Stomach (tissue), 9 donors: ENCODE results near the gene NIM1K. TPM values are rescaled to one million over a fixed set of nuclear protein-coding genes. Genes with fewer than 3 reads are reported as not detected.
"Not testable (repeated sequence)": the region's sequence is repeated elsewhere in the genome, so short reads cannot be mapped to it uniquely, and the experiment has no call there.

Experiments
- DNase-seq, 2 donors: peaks; one replicate each; pipeline versions ENCODE4 v3.0.0 to v3.0.0-alpha.2; 2013 to 2019
- H3K27ac ChIP-seq, 5 donors: fragments of 200-600 bp in 4 of 5; sonication (generic) in 4 of 5; one replicate each; pipeline ENCODE4 v1.5.1; 2013 to 2019; ENCODE audit warnings: mild to moderate bottlenecking in 1 of 5, moderate library complexity in 1 of 5
- H3K27me3 ChIP-seq, 3 donors: fragments of 200-600 bp; sonication (generic); one replicate each; pipeline ENCODE4 v1.5.1; 2017 to 2019; ENCODE audit warnings: mixed run types in 1 of 3
- H3K36me3 ChIP-seq, 4 donors: fragments of 200-600 bp; sonication (generic); 1 replicate in 3 of 4; 2 replicates in 1 of 4; pipeline ENCODE4 v1.5.1; 2016 to 2019
- H3K4me1 ChIP-seq, 4 donors: fragments of 200-600 bp; sonication (generic); one replicate each; pipeline ENCODE4 v1.5.1; 2016 to 2019
- H3K4me3 ChIP-seq, 4 donors: fragments of 200-600 bp; sonication (generic) in 3 of 4; one replicate each; pipeline ENCODE4 v1.5.1; 2016 to 2019; ENCODE audit warnings: mild to moderate bottlenecking in 1 of 4
- H3K9me3 ChIP-seq, 4 donors: fragments of 200-600 bp; sonication (generic); one replicate each; pipeline ENCODE4 v1.5.1; 2016 to 2019
- EP300 ChIP-seq: sonication (generic); formaldehyde crosslinking; IDR thresholded peaks from one replicate; pipeline ENCODE4 v1.6.1; 2017; ENCODE audit warnings: antibody characterized with exemption
- POLR2A ChIP-seq, 4 donors: fragments of 450-650 bp; IDR thresholded peaks; one replicate each; pipeline ENCODE4 v1.6.1; 2016; ENCODE audit warnings: antibody characterized with exemption in 4 of 4, control low read depth in 2 of 4, mild to moderate bottlenecking in 1 of 4, moderate library complexity in 1 of 4
- POLR2AphosphoS5 ChIP-seq, 3 donors: sonication (generic); formaldehyde crosslinking; IDR thresholded peaks; one replicate each; pipeline ENCODE4 v1.6.1; 2016; ENCODE audit warnings: antibody characterized with exemption in 3 of 3
- WGBS, 5 donors: extraction: QIAGEN DNeasy Blood & Tissue Kit in 3 of 5; methylation state at CpG; one replicate each; pipeline versions ENCODE4 v1.1.5 to v1.1.7; 2013 to 2018; 5-methylcytosine and 5-hydroxymethylcytosine counted together
- intact Hi-C: fragments of 100-400 bp; cut with DNase I; formaldehyde crosslinking; loops from one replicate; pipeline ENCODE4 v1.15.1; 2023; ENCODE audit warnings: low total_unique reads
- polyA plus RNA-seq, 3 donors: library from polyadenylated mRNA; stranded (reverse); fragments of 200-250 nt; gene quantifications; one replicate each; pipeline ENCODE4 v1.2.3, GENCODE V29; 2013
- total RNA-seq, 5 donors: library from RNA; depleted of rRNA; stranded (reverse); fragments of >200 nt; gene quantifications; one replicate each; pipeline versions ENCODE4 v1.1.0 to v1.2.3, GENCODE V29; 2014 to 2016
- TF ChIP-seq, protein P1 (sequence below), 7 experiments: fragments of 450-650 bp in 4 of 7; fragments of 200-600 bp in 3 of 7; sonication (generic) in 3 of 7; IDR thresholded peaks; one replicate each; pipeline ENCODE4 v1.5.1; 2016 to 2019; ENCODE audit warnings: antibody characterized with exemption in 7 of 7, control low read depth in 2 of 7, mild to moderate bottlenecking in 1 of 7
- donor health status: healthy with polysubstance abuse.
- donor health status: Bipolar disorder and iron deficiency.
- donor health status: healthy.

The NIM1K gene
- total and polyA plus RNA-seq, 8 donors, result 0.43 to 3.5 (median 0.74) TPM; not detected in 2

DNA sequence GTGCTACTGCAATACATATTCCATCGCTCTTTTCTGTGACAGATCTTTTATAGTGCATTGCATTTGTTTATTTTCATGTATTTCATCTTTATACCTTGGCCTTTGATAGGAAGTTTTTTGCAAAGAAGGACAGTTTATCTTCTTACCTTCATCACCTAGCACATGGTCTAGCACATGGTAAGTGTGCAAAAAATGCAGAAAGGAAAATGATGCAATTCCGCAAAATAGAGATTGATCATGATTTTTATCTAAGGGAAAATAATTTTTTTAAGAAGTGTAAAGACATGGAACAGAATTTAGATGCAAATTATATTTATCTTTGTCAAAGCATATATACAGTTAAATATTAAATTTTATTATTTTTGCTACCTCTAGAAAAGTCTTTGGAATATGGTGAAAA is 19.2 kb upstream of the NIM1K start:
- no peak overlapping the region for H3K27ac ChIP-seq
- 91 to 99% (median 98%) methylated on average over 2 of the region's 2 CpGs for WGBS, 5 donors
- no peak for DNase-seq
- intact Hi-C loops, result no loop called here
- H3K9me3 ChIP-seq, result no peaks in the 10 kb centered on the region
- H3K4me1 ChIP-seq, result no peaks in the 10 kb centered on the region
- no peak overlapping the region for H3K4me3 ChIP-seq
- H3K27me3 ChIP-seq, result no peaks in the 10 kb centered on the region
- TF ChIP-seq, protein P1, sequence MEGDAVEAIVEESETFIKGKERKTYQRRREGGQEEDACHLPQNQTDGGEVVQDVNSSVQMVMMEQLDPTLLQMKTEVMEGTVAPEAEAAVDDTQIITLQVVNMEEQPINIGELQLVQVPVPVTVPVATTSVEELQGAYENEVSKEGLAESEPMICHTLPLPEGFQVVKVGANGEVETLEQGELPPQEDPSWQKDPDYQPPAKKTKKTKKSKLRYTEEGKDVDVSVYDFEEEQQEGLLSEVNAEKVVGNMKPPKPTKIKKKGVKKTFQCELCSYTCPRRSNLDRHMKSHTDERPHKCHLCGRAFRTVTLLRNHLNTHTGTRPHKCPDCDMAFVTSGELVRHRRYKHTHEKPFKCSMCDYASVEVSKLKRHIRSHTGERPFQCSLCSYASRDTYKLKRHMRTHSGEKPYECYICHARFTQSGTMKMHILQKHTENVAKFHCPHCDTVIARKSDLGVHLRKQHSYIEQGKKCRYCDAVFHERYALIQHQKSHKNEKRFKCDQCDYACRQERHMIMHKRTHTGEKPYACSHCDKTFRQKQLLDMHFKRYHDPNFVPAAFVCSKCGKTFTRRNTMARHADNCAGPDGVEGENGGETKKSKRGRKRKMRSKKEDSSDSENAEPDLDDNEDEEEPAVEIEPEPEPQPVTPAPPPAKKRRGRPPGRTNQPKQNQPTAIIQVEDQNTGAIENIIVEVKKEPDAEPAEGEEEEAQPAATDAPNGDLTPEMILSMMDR (IDR thresholded peaks at IDR 0.05), result no peak
- TF ChIP-seq EP300 (no peak), POLR2A (IDR thresholded peaks at IDR 0.05) (no peak), POLR2AphosphoS5 (IDR thresholded peaks at IDR 0.05) (no peak)
- peaks cover 17 to 51% (median 44%) of the 10 kb centered on the region in 4 donors for H3K36me3 ChIP-seq

DNA sequence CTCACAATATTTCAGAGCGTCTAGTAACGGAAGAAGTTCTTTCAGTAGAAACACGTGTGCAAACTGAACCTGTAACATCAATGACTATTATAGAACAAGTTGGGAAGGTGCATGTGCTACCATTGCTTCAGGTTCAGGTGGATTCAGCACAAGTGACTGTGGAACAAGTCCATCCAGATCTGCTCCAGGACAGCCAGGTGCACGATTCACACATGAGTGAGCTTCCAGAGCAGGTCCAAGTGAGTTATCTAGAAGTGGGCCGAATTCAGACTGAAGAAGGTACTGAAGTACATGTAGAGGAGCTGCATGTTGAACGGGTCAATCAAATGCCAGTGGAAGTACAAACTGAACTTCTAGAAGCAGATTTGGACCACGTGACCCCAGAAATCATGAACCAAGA is 17.4 kb upstream of the NIM1K start:
- intact Hi-C loops, result no loop called here
- H3K4me1 ChIP-seq, result no peaks in the 10 kb centered on the region
- TF ChIP-seq POLR2AphosphoS5 (IDR thresholded peaks at IDR 0.05), result no peak
- TF ChIP-seq EP300, result no peak
- TF ChIP-seq, protein P1 (IDR thresholded peaks at IDR 0.05), result no peak
- no peak for TF ChIP-seq POLR2A (IDR thresholded peaks at IDR 0.05)
- H3K36me3 ChIP-seq, result peaks cover 17 to 50% (median 38%) of the 10 kb centered on the region in 4 donors
- no peak for DNase-seq
- no peaks in the 10 kb centered on the region for H3K27me3 ChIP-seq
- H3K9me3 ChIP-seq, result no peaks in the 10 kb centered on the region
- WGBS, 5 donors, result 92 to 98% (median 94%) methylated on average over 7 of the region's 7 CpGs
- no peak overlapping the region for H3K27ac ChIP-seq
- no peak overlapping the region for H3K4me3 ChIP-seq

DNA sequence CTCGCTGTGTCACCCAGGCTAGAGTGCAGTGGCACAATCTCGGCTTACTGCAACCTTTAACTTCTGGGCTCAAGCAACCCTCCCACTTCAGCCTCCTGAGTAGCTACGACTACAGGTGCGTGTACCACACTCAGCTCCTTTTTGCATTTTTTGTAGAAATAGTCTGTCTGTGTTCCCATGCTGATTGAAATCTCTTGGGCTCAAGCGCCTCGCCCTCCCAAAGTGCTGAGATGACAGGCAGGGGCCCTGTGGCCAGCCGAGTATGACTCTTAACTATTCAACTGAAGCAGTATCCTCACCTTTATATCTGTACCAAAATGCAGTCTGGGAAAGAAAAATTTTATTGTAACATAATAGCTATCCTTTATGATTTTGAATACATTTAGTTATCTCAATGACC is 12.2 kb upstream of the NIM1K start:
- H3K27ac ChIP-seq, result no peak overlapping the region
- no peaks in the 10 kb centered on the region for H3K4me1 ChIP-seq
- no peaks in the 10 kb centered on the region for H3K9me3 ChIP-seq
- H3K36me3 ChIP-seq, result peaks cover 3 to 36% (median 19%) of the 10 kb centered on the region in 4 donors
- intact Hi-C loops, result no loop called here
- no peaks in the 10 kb centered on the region for H3K27me3 ChIP-seq
- WGBS, 5 donors, result 73 to 81% (median 79%) methylated on average over 7 of the region's 7 CpGs
- no peak for DNase-seq
- no peak for TF ChIP-seq POLR2AphosphoS5 (IDR thresholded peaks at IDR 0.05)
- TF ChIP-seq, protein P1 (IDR thresholded peaks at IDR 0.05), result no peak
- TF ChIP-seq EP300, result no peak
- no peak for TF ChIP-seq POLR2A (IDR thresholded peaks at IDR 0.05)
- no peak overlapping the region for H3K4me3 ChIP-seq

DNA sequence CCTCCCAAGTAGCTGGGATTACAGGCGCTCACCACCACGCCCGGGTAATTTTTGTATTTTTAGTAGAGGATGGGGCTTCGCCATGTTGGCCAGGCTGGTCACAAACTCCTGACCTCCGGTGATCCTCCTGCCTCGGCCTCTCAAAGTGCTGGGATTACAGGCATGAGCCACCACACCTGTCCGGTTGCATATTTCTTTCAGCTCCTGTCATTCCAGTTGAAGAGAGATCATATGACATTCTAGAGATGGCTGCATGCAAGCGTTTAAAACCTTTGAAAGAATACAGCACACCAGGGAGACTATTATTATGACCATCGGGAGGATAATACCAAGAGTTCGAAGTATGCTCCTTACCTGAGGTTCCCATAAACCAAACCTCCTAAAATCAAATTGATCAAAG is 9.6 kb upstream of the NIM1K start:
- TF ChIP-seq POLR2A (IDR thresholded peaks at IDR 0.05) (no peak), EP300 (no peak)
- TF ChIP-seq, protein P1 (IDR thresholded peaks at IDR 0.05), result no peak
- Histone ChIP-seq H3K27ac (no peak overlapping the region), H3K36me3 (peaks cover 0 to 16% (median 6%) of the 10 kb centered on the region in 4 donors), H3K27me3 (no peaks in the 10 kb centered on the region), H3K4me3 (no peak overlapping the region), H3K4me1 (no peaks in the 10 kb centered on the region), H3K9me3 (no peaks in the 10 kb centered on the region)
- WGBS, 5 donors, result 96 to 99% (median 98%) methylated on average over 10 of the region's 10 CpGs
- DNase-seq, result no peak
- intact Hi-C loops, result no loop called here

DNA sequence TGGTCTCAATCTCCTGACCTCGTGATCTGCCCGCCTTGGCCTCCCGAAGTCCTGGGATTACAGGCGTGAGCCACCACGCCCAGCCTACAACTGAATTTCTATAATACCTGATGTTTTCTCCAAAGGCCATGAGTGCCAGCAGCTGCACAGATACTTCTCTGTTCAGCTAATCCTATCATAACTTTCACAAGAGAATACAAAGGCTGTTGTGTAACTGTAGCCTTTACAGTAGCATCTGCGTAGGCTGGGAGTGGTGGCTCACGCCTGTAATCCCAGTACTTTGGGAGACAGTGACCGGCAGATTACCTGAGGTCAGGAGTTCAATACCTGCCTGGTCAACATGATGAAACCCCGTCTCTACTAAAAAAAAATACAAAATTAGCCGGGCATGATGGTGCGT is 8.9 kb upstream of the NIM1K start:
- H3K4me3 ChIP-seq, H3K4me1 ChIP-seq, H3K36me3 ChIP-seq, intact Hi-C loops, H3K27ac ChIP-seq, H3K9me3 ChIP-seq, H3K27me3 ChIP-seq, DNase-seq: not testable (repeated sequence)
- 94 to 97% (median 96%) methylated on average over 9 to 11 of the region's 11 CpGs for WGBS, 5 donors
